ENCODE results near the gene SLAMF1. TPM values are rescaled to one million over a fixed set of nuclear protein-coding genes. Genes with fewer than 3 reads are reported as not detected.

The SLAMF1 gene
- total RNA-seq, 4 donors from 2014 or later: 0.57 to 5.0 (median 0.95) TPM

- H3K4me3 ChIP-seq: no peak overlapping the region
- H3K4me1 ChIP-seq: peaks cover 0 to under 1% (median 0%) of the 10 kb centered on the region in 4 donors
- H3K27me3 ChIP-seq: peaks cover 0 to 3% (median 0%) of the 10 kb centered on the region in 4 donors
- H3K36me3 ChIP-seq: no peaks in the 10 kb centered on the region
- 81% methylated on average over 4 of the region's 4 CpGs for WGBS
- intact Hi-C loops (cut with DNase I): no loop called here
- no peak for DNase-seq (ENCODE audit: extremely low spot score)
- H3K9me3 ChIP-seq: no peaks in the 10 kb centered on the region
- H3K27ac ChIP-seq (replicated peaks in 1 of 4): no peak overlapping the region
- TF ChIP-seq POLR2A (IDR thresholded peaks at IDR 0.05; ENCODE audit: low read depth): no peak
- TF ChIP-seq POLR2AphosphoS5 (IDR thresholded peaks at IDR 0.05): no peak
- TF ChIP-seq CTCF (IDR thresholded peaks at IDR 0.05): no peak
- no peak for TF ChIP-seq EP300 (IDR thresholded peaks at IDR 0.05)
Measured at GRCh38 chr1:160636076-160636475, 10.8 kb downstream of the SLAMF1 start.

GRCh38 chr1:160634543-160635491 lies 12.0 kb downstream of the SLAMF1 start:
- DNase-seq (ENCODE audit: extremely low spot score): no peak
- WGBS: 88% methylated on average over 17 of the region's 17 CpGs
- TF ChIP-seq CTCF (IDR thresholded peaks at IDR 0.05) (no peak), POLR2AphosphoS5 (IDR thresholded peaks at IDR 0.05) (no peak), POLR2A (IDR thresholded peaks at IDR 0.05; ENCODE audit: low read depth) (no peak), EP300 (IDR thresholded peaks at IDR 0.05) (no peak)
- H3K27ac ChIP-seq (replicated peaks in 1 of 4): no peak overlapping the region
- peaks cover 0 to 3% (median 0%) of the 10 kb centered on the region in 4 donors for H3K27me3 ChIP-seq
- peaks cover 0 to 10% (median 2%) of the 10 kb centered on the region in 4 donors for H3K4me1 ChIP-seq
- intact Hi-C loops (cut with DNase I): no loop called here
- H3K9me3 ChIP-seq: no peaks in the 10 kb centered on the region
- no peak overlapping the region for H3K4me3 ChIP-seq
- no peaks in the 10 kb centered on the region for H3K36me3 ChIP-seq

GRCh38 chr1:160633330-160633903 lies 13.4 kb downstream of the SLAMF1 start:
- Histone ChIP-seq H3K27me3 (peaks cover 0 to under 1% (median 0%) of the 10 kb centered on the region in 4 donors), H3K27ac (replicated peaks in 1 of 4) (no peak overlapping the region), H3K4me3 (no peak overlapping the region), H3K36me3 (no peaks in the 10 kb centered on the region), H3K9me3 (no peaks in the 10 kb centered on the region), H3K4me1 (peaks cover 0 to 10% (median 2%) of the 10 kb centered on the region in 4 donors)
- TF ChIP-seq POLR2A (IDR thresholded peaks at IDR 0.05; ENCODE audit: low read depth) (no peak), POLR2AphosphoS5 (IDR thresholded peaks at IDR 0.05) (no peak), EP300 (IDR thresholded peaks at IDR 0.05) (no peak), CTCF (IDR thresholded peaks at IDR 0.05) (no peak)
- intact Hi-C loops (cut with DNase I): no loop called here
- WGBS: 48% methylated on average over 2 of the region's 2 CpGs
- no peak for DNase-seq (ENCODE audit: extremely low spot score)

GRCh38 chr1:160631983-160632625 lies 14.7 kb downstream of the SLAMF1 start:
- Histone ChIP-seq H3K27ac (replicated peaks in 1 of 4) (no peak overlapping the region), H3K4me3 (no peak overlapping the region), H3K36me3 (no peaks in the 10 kb centered on the region), H3K27me3 (no peaks in the 10 kb centered on the region), H3K4me1 (peaks cover 0 to 10% (median 2%) of the 10 kb centered on the region in 4 donors), H3K9me3 (no peaks in the 10 kb centered on the region)
- DNase-seq (ENCODE audit: extremely low spot score): no peak
- intact Hi-C loops (cut with DNase I): no loop called here
- WGBS: 86% methylated on average over 6 of the region's 6 CpGs
- no peak for TF ChIP-seq EP300 (IDR thresholded peaks at IDR 0.05)
- TF ChIP-seq POLR2A (IDR thresholded peaks at IDR 0.05; ENCODE audit: low read depth): no peak
- TF ChIP-seq CTCF (IDR thresholded peaks at IDR 0.05): no peak
- no peak for TF ChIP-seq POLR2AphosphoS5 (IDR thresholded peaks at IDR 0.05)
